ENCODE results near the gene ABCC6.

DNA sequence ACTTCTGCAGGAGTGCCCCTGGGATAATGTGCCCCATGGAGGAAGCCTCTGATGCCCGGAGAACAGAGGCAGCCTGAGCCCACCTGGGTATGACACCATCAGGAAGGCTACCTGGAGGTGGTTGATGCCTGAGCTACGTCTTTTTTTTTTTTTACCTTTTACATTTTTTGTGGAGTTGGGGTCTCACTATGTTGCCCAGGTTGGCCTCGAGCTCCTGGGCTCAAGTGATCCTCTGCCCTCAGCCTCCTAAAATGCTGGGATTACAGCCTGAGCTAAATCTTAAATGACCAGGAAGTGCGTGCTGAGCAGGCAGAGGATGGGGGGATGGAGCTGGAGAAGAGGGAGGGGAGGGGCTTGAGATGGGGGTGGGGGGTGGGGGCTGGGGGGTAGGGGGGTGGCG lies 32.7 kb downstream of the ABCC6 start:
- TF ChIP-seq POLR2A (IDR thresholded peaks at IDR 0.05; ENCODE audit: low read depth, low read length) (no peak), CTCF (conservative IDR thresholded peaks at IDR 0.05; ENCODE audit: low read depth, low read length) (no peak), RCOR1 (IDR thresholded peaks at IDR 0.05; ENCODE audit: insufficient replicate concordance, low read length) (no peak), RFX5 (IDR thresholded peaks at IDR 0.05; ENCODE audit: low read depth, low read length) (no peak), USF2 (IDR thresholded peaks at IDR 0.05; ENCODE audit: low read depth, low read length) (no peak), BHLHE40 (IDR thresholded peaks at IDR 0.05; ENCODE audit: low read depth, low read length) (no peak), MXI1 (IDR thresholded peaks at IDR 0.05; ENCODE audit: borderline replicate concordance, low read depth, low read length) (no peak), RAD21 (IDR thresholded peaks at IDR 0.05; ENCODE audit: low read length) (no peak), CEBPB (IDR thresholded peaks at IDR 0.05; ENCODE audit: low read depth, low read length) (no peak), MAFK (IDR thresholded peaks at IDR 0.05; ENCODE audit: low read depth, low read length) (no peak), MAZ (IDR thresholded peaks at IDR 0.05; ENCODE audit: borderline replicate concordance, low read depth, low read length) (no peak), SMC3 (IDR thresholded peaks at IDR 0.05; ENCODE audit: low read depth, low read length) (no peak)
- TF ChIP-seq, protein P1, sequence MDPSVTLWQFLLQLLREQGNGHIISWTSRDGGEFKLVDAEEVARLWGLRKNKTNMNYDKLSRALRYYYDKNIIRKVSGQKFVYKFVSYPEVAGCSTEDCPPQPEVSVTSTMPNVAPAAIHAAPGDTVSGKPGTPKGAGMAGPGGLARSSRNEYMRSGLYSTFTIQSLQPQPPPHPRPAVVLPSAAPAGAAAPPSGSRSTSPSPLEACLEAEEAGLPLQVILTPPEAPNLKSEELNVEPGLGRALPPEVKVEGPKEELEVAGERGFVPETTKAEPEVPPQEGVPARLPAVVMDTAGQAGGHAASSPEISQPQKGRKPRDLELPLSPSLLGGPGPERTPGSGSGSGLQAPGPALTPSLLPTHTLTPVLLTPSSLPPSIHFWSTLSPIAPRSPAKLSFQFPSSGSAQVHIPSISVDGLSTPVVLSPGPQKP (IDR thresholded peaks at IDR 0.05; ENCODE audit: borderline replicate concordance, low read depth, low read length) = no peak

All from IMR-90 (cell line).